ENCODE results near the gene DRAM2.

- no peak for TF ChIP-seq CTCF (IDR thresholded peaks at IDR 0.05)
- no peak for TF ChIP-seq POLR2A (IDR thresholded peaks at IDR 0.05)
Observed at GRCh38 chr1:111101854-111102642, 37.8 kb downstream of the DRAM2 start.
